HepG2 (cell line): ENCODE measurements around the gene NEURL3.

Source experiments
- CEBPZ ChIP-seq: IDR thresholded peaks from 2 replicates; pipeline ENCODE4 v1.6.1; 2012; ENCODE audit warnings: low read length, improper control_type of control experiment
- CHD2 ChIP-seq: IDR thresholded peaks from 2 replicates; pipeline ENCODE4 v1.6.1; 2011; ENCODE audit warnings: low read depth, low read length, improper control_type of control experiment
- MYC ChIP-seq: sonication (generic); formaldehyde crosslinking; IDR thresholded peaks from 2 replicates; pipeline ENCODE4 v1.9.0; 2021; ENCODE audit warnings: missing genetic modification reagents, borderline replicate concordance
- ZNF367 ChIP-seq: sonication (generic); formaldehyde crosslinking; IDR thresholded peaks from 2 replicates; pipeline ENCODE4 v1.4.0; 2020; ENCODE audit warnings: missing genetic modification reagents, borderline replicate concordance
- ZNF644 ChIP-seq: IDR thresholded peaks from 2 replicates; pipeline ENCODE4 v1.6.1; 2016; ENCODE audit warnings: low read depth

GRCh38 chr2:96491860-96492497 is 13.2 kb downstream of the NEURL3 start:
- no peak for TF ChIP-seq CEBPZ
- TF ChIP-seq ZNF644 (CRISPR knock-in tag): no peak
- no peak for TF ChIP-seq MYC (CRISPR knock-in tag)
- no peak for TF ChIP-seq CHD2
- TF ChIP-seq ZNF367 (CRISPR knock-in tag): no peak
